A673 (cell line): ENCODE data around the gene NPHP4. TPM values are rescaled to one million over a fixed set of nuclear protein-coding genes. Genes with fewer than 3 reads are reported as not detected.

ENCODE experiments used
- BruUV-seq: library from RNA; stranded (reverse); fragments of 400-500 nt; replicated peaks from 2 replicates; lab custom pipeline; 2021; lab: Mats Ljungman, UMichigan
- CTCF ChIA-PET: fragments of 300-600 bp; sonication (Branson Sonifier 250); formaldehyde crosslinking; loops from one replicate; lab custom pipeline; 2022; ENCODE audit warnings: antibody characterized with exemption; lab: Charles Lee
- POLR2A ChIA-PET: fragments of 300-600 bp; sonication (Branson Sonifier 250); formaldehyde crosslinking; loops from one replicate; lab custom pipeline; 2022; ENCODE audit warnings: antibody characterized with exemption; ENCODE audit not compliant: low non-redundant PET; lab: Charles Lee
- DNase-seq: peaks from one replicate; pipeline ENCODE4 v3.0.0-alpha.2; 2015; ENCODE audit warnings: low spot score
- H3K27ac ChIP-seq: fragments of 200-600 bp; sonication (generic); 2 replicates; pipeline ENCODE4 v1.5.1; 2016; ENCODE audit warnings: mixed run types, low read depth, mild to moderate bottlenecking, mixed read lengths, antibody characterized with exemption, low read length; ENCODE audit not compliant: poor library complexity, severe bottlenecking
- H3K27me3 ChIP-seq: fragments of 200-600 bp; sonication (generic); replicated peaks from 2 replicates; pipeline ENCODE4 v1.6.1; 2017; ENCODE audit warnings: mixed run types, low read depth, mild to moderate bottlenecking, mixed read lengths, antibody characterized with exemption, low read length; ENCODE audit not compliant: insufficient read depth, poor library complexity
- H3K36me3 ChIP-seq: fragments of 200-600 bp; sonication (generic); 2 replicates; pipeline ENCODE4 v1.6.1; 2016; ENCODE audit warnings: mixed run types, mild to moderate bottlenecking, mixed read lengths, antibody characterized with exemption, low read length; ENCODE audit not compliant: insufficient read depth, poor library complexity, severe bottlenecking
- H3K4me1 ChIP-seq: fragments of 200-600 bp; sonication (generic); 2 replicates; pipeline ENCODE4 v1.6.1; 2017; ENCODE audit warnings: mixed run types, mild to moderate bottlenecking, mixed read lengths, antibody characterized with exemption, low read length; ENCODE audit not compliant: insufficient read depth, poor library complexity, severe bottlenecking
- H3K4me3 ChIP-seq: fragments of 200-600 bp; sonication (generic); 2 replicates; pipeline ENCODE4 v1.5.1; 2016; ENCODE audit warnings: low read depth, mixed run types, mild to moderate bottlenecking, mixed read lengths, low read length; ENCODE audit not compliant: poor library complexity, severe bottlenecking
- H3K9me3 ChIP-seq: fragments of 200-600 bp; sonication (generic); 2 replicates; pipeline ENCODE4 v1.6.1; 2016; ENCODE audit warnings: mixed run types, low read depth, mild to moderate bottlenecking, mixed read lengths, antibody characterized with exemption, low read length; ENCODE audit not compliant: poor library complexity, severe bottlenecking
- CTCF ChIP-seq: fragments of 300-800, 200-600 bp; sonication (generic); conservative IDR thresholded peaks from 2 replicates; pipeline ENCODE4 v1.5.1; 2017; ENCODE audit warnings: low read depth, mild to moderate bottlenecking, antibody characterized with exemption, low read length, moderate library complexity, mixed read lengths
- EZH2 ChIP-seq: fragments of 200-600 bp; sonication (generic); IDR thresholded peaks from 2 replicates; pipeline ENCODE4 v1.6.1; 2017; ENCODE audit warnings: borderline replicate concordance, low read depth, mild to moderate bottlenecking, mixed read lengths, antibody characterized with exemption, low read length; ENCODE audit not compliant: poor library complexity, severe bottlenecking
- intact Hi-C: fragments of 100-400 bp; cut with micrococcal nuclease; formaldehyde crosslinking; loops from one replicate; pipeline ENCODE4 v1.10.0; 2022; ENCODE audit not compliant: unreplicated experiment
- total RNA-seq: library from RNA; stranded (reverse); gene quantifications from 2 replicates; pipeline ENCODE4 v1.2.3, GENCODE V29; 2021

The NPHP4 gene
- total RNA-seq, 1 experiment from 2014 or later, result 27.6 TPM

GRCh38 chr1:6005276-6005917 lies 13.2 kb upstream of the NPHP4 start:
- H3K27ac ChIP-seq, result no peak overlapping the region
- TF ChIP-seq EZH2 (no peak), CTCF (no peak)
- ChIA-PET POLR2A (no interaction called here), CTCF (no interaction called here)
- no TSS peak for BruUV-seq
- no peaks in the 10 kb centered on the region for H3K36me3 ChIP-seq
- H3K27me3 ChIP-seq, result no peaks in the 10 kb centered on the region
- DNase-seq, result no peak
- no peaks in the 10 kb centered on the region for H3K9me3 ChIP-seq
- intact Hi-C loops, result no loop called here
- no peak overlapping the region for H3K4me3 ChIP-seq
- peaks cover 37% of the 10 kb centered on the region for H3K4me1 ChIP-seq

- BruUV-seq, result no TSS peak
- DNase-seq, result no peak
- CTCF ChIA-PET, result no interaction called here
Measured at GRCh38 chr1:6004412-6005123, 12.3 kb upstream of the NPHP4 start.

More at GRCh38 chr1:6004412-6005123, 12.3 kb upstream of the NPHP4 start:
- Histone ChIP-seq H3K4me3 (no peak overlapping the region), H3K27ac (peak overlapping the region; percentile 33), H3K36me3 (no peaks in the 10 kb centered on the region), H3K4me1 (peaks cover 37% of the 10 kb centered on the region), H3K9me3 (no peaks in the 10 kb centered on the region), H3K27me3 (no peaks in the 10 kb centered on the region)
- POLR2A ChIA-PET, result no interaction called here
- intact Hi-C loops, result no loop called here
- TF ChIP-seq EZH2 (no peak), CTCF (no peak)
